GM18519 (cell line): ENCODE results near the gene MARK3.
"Not testable (repeated sequence)": the region's sequence is repeated elsewhere in the genome, so short reads cannot be mapped to it uniquely, and the experiment has no call there.

Experiments used
- ATAC-seq: cut with Tn5 transposase; IDR thresholded peaks from one replicate; pipeline ENCODE4 v1.9.1; 2021; ENCODE audit warnings: mild to moderate bottlenecking, moderate library complexity; ENCODE audit not compliant: unreplicated experiment, low FRiP score

The MARK3 gene

GRCh38 chr14:103521951-103522563, 136.8 kb downstream of the MARK3 start:
- no peak for ATAC-seq

GRCh38 chr14:103522649-103523574, 137.7 kb downstream of the MARK3 start, which contains the start of gene CKB:
Gene CKB (minus strand): TSS chr14:103522830. CDS start chr14:103522493, 337 bp downstream.
- ATAC-seq: no peak

DNA sequence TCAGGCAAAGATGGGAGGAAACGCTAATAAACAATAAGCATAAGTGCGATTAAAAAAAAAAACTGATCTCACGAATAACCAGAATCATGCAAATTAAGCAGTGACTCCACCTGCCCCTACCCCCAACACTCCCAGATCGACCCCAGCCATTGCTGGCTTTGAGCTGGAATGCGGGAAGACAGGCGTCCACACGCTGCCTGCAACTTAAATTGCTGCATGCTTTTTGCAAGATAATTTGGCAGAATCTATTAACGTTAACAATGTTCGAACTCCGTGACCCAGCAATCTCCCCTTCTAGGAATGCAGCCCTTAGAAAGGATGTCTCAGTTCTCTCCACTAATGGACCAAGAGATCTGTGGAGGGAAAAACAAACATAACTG, 138.3 kb downstream of the MARK3 start:
- ATAC-seq: no peak

DNA sequence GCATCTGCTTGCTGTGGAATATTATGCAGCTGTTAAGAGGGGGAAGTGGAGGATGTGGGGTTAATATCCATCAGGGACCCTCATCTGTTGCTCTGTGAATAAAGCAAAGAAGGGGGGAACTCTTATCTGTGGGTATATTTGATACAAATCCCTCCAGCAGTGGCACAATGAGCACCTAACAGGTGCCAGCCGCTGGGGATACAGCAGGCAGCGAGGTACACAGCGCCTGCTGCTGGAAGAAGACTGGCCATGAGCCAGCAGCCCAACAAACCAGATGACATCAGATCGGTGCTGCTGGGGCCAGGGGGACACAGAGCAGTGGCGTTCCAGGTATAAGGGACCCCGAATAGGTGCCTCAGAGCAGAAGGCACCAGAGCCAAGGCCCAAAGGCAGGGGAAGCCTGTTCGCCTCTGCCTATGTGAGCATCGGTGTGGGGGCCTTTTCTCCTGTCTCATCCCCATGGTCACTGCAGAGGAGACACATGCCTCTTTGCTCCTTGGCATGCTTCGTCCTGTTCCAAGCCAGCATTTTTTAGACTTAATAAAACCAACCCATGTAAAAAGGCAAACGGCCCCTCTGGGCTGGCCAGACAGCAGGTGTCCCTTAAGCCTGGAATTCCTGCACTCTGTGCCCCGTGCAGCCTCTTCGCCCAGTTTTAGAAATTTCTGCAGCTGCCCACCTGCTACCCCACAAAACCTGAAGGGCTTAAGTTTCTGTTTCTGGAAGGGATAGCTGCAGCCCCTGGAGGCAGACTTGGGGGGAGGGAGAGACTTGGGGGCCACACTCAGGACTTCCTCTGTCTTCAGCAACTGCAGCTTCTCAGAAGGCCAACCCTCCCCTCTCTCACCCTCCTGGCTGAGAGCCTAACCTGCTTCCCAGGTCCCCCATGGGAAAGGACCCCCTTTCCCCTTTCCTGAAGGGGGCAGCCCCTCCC, 139.1 kb downstream of the MARK3 start:
- no peak for ATAC-seq

DNA sequence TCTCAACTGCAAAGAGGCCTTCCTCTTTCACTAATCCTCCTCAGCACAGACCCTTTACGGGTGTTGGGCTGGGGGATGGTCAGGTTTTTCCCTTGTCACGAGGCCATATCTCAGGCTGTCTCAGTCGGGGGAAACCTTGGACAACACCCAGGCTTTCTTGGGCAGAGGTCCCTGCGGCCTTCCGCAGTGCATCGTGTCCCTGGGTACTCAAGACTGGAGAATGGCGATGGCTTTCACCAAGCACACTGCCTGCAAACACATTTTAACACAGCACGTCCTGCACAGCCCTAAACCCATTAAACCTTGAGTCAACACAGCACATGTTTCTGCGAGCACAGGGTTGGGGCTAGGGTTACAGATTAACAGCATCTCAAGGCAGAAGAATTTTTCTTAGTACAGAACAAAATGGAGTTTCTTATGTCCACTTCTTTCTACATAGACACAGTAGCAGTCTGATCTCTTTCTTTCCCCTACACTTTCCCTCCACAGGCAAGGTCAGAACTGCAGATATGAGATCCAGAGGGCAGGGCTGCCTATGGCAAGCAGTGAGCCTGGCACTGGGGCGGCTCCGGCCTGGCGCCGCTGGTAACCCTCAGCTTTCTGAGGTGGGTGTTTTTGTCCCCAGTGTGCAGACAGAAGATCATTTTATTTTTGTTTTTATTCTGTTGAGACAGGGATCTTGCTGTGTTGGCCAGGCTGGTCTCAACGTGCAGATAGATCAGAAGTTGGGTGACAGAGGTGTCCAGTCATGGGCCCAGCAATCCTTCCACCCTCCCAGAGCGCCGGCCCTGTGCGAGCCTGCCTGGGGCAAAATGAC, 140.4 kb downstream of the MARK3 start:
- ATAC-seq: not testable (repeated sequence)

DNA sequence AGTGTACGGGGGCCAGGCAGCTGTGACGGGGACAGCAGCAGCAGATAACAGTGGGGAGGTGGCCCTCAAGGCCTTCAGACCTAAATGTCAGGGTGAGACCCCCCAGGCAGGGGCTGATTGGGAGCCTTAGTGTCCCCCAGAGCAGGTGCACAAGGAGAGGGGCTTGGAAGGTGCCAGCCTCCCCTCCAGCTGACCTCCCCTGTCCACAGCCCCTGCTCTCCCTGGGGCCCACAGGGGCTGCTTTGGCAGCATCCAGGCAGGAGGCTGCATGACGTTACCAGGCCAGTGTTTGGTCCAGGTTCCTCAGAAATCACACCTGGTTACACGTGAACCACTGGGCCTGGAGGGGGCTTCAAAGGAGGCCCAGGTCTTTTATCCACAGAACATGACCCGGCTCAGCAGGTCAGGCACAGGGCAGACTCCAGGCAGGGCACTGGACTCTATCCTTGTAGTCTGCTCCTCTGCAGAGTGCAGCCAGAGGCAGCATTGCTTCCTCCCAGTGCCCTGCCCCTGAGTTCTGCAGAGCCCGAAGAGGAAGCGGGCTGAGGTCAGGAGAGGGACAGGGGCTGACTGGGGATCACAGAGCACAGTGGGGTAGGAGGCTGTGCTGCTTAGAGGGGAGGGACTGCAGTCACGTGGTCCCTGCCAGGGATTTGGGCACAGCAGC, 141.2 kb downstream of the MARK3 start:
- ATAC-seq: no peak

DNA sequence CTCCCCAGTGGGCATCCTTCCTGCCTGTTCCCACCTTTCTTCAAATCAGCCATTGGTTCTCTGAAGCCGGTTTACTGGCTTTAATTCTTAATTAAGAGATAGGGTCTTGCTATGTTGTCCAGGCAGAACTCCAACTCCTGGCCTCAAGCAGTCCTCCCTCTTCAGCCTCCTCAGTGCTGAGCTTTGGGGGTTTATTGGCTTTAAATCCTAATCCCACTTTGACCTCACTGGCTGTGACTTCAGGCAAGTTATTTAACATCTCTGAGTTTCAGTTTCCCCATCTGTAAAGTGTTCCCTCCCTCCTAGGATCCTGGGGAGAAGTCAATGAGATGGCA, 141.7 kb downstream of the MARK3 start:
- no peak for ATAC-seq

DNA sequence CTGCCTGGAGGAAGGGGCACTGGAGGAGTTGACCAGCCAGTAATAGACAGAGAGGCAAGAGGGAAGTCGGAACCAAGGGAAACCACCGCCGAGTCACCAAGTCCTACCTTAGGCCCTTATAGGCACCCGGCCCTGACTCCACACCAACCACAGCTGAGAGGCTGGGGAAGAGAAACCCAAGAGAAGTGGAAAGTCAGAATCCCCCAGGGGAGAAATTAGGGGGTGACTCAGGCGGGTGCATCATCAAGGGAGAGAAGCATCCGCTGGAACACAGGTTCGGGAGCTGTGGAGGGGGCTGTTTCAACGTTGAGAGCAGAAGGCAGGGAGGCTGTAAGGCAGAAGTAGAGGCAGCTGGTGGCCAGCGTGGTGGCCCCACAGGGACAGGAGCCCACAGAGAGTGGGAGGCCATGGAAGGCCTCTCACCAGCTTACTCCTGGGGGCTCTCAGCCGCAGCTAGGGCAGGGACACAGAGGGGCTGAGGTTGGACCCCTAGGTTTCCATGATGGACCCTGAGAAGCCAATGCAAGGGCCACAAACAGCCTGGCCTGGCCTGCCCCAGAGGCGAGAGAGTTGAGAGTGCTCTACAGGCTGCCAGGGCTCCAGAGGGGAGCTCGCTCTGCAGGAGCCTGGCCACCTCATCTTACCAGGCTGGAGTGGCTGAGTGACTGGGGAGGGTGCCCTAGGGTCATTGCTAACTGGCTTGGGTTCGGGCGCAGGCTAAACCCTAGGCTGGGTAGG, 142.4 kb downstream of the MARK3 start:
- ATAC-seq: no peak

DNA sequence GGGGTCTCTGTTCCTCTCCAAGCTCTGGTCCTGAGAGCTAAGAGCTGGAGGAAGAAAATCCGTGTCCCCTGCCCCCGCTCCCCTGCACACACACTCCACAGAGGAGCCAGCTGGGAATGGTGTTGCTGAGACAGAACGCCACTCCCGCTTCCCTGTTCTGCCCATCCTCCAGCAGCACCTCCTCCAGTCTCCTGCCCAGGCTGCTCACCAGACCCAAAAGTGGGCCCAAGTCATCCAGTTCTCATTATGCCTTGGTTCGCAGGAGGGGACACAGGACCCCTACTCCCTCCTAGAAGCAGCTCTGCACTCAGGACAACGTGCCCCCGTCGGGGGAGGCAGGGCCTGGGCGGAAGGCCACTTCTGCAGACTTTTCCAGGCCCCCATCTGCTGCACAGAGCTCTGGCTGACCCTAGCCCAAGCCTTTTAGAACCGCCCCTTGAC, 143.0 kb downstream of the MARK3 start:
- no peak for ATAC-seq

DNA sequence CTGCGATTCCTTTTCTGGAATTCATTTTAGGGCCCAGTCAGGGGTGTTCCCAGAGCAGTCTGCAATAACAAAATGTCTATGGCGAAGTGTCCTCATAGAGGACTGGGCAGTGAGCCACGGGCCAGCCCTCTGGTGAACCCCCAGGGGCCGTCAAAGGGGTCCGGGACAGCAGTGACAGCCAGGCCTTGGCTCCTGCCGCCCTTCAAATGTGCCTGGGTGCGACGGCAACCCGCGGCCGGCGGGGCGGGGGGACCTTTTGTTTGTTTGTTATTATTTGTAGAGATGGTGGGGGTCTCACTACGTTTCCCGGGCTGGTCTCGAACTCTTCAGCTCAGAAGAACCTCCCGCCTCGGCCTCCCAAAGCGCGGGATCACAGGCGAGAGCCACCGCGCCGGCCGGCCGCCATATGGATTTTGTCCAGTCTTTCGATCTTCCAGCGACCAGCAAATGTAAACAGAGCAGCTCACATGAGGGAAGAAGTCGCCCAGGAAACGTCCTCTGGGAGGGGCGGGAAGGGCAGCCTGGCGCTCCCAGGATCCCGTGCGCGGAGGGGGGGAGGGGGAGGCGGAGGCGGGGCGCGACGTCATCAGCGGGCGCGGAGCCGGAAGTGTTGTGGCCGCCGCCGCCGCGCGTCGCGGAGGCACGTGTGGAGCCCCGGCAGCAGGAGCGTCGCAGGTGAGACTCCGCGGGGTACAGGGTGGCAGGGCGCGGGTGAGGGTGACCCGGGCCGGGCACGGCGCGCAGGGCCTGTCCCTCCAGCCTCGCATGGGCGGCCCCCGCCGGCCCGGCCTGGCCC, 143.6 kb downstream of the MARK3 start, which contains the start of gene TRMT61A:
Gene TRMT61A, plus strand, starts transcription at position 610 of the 796 bp plus-strand sequence. CDS start 783 bp downstream, outside the sequence.
- no peak for ATAC-seq

DNA sequence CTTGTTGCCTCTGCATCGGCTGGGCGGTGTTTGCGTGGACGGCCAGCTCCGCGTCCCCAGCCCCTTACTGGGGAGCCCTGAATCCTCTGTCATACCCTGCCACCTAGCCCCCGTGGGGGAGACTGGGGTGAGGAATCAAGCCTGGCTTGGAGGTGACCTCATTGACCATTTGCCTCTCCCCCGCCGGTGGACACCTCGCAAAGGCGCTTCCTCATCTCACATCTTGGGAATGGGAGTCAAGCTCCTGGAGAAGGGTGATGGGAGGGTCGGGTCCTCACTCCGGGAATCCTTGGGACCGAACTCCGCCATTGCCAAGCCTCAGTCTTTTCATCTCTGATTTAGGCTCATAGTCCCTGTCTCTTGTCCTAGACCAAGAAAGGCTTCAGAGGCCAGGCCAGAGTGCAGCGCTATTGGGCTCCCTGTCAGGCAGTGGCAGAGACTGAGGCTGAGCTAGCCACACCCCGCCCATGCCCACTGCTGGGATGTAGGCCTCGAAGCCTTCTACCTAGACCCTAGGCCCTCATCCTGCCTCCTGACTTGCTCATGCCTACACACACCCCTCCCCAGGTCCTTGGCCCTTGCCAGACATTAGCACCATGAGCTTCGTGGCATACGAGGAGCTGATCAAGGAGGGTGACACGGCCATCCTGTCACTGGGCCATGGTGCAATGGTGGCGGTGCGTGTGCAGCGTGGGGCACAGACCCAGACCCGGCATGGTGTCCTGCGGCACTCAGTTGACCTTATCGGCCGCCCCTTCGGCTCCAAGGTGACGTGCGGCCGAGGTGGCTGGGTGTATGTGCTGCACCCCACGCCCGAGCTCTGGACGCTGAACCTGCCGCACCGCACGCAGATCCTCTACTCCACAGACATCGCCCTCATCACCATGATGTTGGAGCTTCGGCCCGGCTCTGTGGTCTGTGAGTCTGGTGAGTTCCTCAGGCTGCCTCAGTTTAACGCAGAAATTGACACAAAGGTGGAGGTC, 144.5 kb downstream of the MARK3 start:
- no peak for ATAC-seq

GRCh38 chr14:103530390-103530789, 145.2 kb downstream of the MARK3 start:
- no peak for ATAC-seq

GRCh38 chr14:103530831-103531230, 145.6 kb downstream of the MARK3 start:
- ATAC-seq: no peak

DNA sequence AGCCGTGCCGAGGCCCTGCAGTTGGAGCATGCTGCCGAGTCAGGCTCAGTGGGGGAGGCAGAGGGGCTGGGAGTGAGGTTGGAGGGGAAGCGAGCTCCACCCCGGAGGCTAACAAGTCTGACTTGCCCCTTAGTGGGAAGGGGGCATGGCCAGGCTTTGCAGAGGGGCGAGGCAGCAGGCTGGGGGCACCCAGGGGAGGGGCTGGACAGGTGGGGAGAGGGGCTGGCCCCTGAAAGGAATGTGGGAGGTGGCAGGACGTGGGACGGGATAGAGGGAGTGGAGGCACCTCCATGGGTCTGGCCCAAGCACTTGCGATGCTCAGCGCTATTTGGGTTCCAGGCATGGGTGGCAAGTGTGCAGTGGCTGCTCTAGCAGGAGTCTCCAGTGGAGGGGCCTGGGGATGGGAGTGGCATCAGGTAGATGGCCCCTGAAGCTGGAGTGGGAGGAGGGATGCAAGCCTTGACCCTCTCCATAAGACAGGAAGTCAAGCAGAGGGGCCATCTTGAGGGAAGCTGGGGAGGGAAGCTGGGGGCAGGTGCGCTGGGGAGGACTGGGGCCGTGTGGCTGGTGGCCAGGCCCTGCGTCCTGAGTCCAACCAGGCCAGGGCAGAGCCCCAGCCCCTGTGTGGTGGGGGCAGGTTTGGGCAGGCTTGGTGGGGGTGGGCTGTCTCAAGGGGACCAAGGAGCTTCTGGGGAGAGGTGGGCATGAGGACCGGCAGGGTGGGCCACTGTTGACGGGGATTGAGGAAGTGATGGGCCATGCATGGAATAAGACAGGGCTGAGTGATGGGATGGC, 146.4 kb downstream of the MARK3 start:
- no peak for ATAC-seq

GRCh38 chr14:103532216-103533136, 147.3 kb downstream of the MARK3 start:
- ATAC-seq: no peak
